C4-2B (cell line): ENCODE results near the gene SRCIN1.

Source experiments
- H3K27ac ChIP-seq: fragments of 450-650 bp; 2 replicates; pipeline ENCODE4 v1.5.1; 2017
- CTCF ChIP-seq: fragments of 450-650 bp; conservative IDR thresholded peaks from 2 replicates; pipeline ENCODE4 v1.5.1; 2017; ENCODE audit warnings: mild to moderate bottlenecking
- ZFX ChIP-seq: fragments of 450-650 bp; IDR thresholded peaks from 2 replicates; pipeline ENCODE4 v1.6.1; 2017

The SRCIN1 gene

GRCh38 chr17:38544839-38545209 lies 60.9 kb downstream of the SRCIN1 start:
- TF ChIP-seq CTCF (no peak), ZFX (no peak)
- H3K27ac ChIP-seq, result no peak overlapping the region

GRCh38 chr17:38544175-38544838 lies 61.4 kb downstream of the SRCIN1 start:
- TF ChIP-seq CTCF (no peak), ZFX (no peak)
- H3K27ac ChIP-seq, result no peak overlapping the region

DNA sequence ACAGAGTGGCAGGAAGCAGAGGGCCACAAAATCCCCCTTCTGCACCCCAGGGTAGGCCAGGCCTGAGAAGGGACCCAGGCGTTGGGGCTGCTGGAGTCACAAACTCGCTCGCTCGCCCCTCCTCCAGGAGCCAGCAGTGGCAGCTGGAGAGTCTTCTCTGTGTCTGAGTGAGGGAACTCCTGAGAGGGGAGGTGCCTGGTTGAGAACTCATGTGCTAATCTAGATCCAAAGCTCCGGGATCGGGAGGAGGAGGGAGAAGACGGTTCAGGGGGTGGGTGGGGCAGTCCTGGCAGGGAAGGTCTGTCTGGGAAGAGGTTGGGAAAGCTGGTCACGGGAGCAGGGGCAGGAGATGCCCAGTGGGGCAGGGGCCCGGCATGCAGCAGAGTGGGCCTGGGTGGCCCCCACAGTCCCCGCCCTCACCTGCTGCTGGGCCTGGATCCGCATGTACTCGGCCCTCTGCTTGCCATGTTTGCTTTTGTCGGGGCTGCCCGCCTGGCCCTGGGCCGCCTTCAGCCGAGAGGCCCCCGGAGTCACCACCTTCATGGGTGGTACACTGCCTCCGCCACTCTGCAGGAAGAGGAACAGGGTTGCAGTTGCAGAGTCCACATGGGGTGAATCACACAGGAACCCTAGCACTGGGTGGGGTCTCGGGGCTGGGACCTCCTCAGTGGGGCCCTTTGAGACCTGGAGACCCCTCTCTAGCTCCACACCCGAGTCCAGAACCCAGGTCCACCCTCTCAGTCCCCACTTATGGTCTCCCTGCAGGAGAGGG lies 62.2 kb downstream of the SRCIN1 start:
- no peak for TF ChIP-seq CTCF
- TF ChIP-seq ZFX, result no peak
- no peak overlapping the region for H3K27ac ChIP-seq

DNA sequence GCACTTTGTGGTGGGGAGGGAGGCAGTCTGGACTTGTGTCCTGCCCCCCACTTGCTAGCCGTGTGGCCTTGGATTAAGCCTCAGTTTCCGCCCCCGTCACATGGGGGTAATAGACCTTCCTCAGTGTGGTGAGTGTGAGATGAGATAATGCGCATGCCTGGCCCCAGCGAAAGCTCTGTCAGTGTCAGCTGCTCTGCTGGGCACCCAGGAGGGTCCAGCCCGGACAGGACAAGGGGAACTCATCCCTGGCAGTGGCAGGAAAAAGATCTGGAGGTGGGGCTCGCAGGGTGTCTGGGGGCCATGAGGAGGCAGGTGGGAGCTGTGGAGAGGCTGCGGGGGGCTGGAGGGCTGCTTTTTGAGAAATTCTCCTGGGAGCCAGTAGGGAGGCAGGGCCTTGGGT lies 63.5 kb downstream of the SRCIN1 start:
- H3K27ac ChIP-seq, result no peak overlapping the region
- TF ChIP-seq ZFX (no peak), CTCF (no peak)

DNA sequence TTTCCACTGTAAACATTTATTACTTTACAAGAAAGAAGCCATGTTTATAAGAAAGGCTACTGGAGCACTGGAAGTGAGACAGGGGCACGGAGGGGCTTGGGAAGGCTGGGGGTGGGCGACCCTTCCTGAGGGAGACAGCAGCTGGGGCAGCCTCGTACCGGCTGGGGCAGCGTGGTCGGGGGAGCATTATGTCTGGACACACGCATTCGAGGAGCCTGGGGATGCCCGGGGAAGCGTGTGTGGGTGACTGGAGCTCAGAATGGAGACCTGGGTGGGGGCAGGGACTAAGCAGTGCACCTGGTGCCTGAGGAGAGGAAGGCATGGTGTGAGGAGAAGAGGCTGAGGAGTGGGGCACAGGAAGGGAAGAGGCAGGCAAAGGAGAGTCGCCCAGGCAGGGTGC lies 64.5 kb downstream of the SRCIN1 start:
- H3K27ac ChIP-seq, result no peak overlapping the region
- TF ChIP-seq ZFX (no peak), CTCF (no peak)

DNA sequence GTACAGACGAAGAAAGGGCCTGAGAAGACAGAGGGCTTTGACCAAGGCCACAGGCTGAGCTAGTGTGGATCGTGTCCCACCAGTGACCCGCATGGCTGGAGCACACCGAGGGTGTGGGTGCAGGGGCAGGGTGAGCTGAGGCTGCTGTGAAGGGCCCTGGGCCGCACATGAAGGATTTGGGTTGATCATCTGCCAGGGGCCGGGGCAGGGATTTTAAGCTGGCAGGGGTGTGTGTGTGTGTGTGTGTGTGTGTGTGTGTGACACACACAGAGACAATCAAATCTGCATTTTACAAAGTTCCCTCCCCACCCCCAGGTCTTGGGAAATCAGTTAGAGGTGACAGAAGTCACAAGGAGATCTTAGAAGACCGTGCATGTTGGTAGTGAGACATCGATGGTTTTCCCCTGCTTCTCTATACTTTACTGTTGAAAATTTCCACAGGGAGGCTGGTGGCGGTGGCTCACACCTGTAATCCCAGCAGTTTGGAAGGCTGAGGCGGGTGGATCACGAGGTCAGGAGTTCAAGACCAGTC lies 65.2 kb downstream of the SRCIN1 start:
- TF ChIP-seq ZFX (no peak), CTCF (no peak)
- H3K27ac ChIP-seq, result no peak overlapping the region

DNA sequence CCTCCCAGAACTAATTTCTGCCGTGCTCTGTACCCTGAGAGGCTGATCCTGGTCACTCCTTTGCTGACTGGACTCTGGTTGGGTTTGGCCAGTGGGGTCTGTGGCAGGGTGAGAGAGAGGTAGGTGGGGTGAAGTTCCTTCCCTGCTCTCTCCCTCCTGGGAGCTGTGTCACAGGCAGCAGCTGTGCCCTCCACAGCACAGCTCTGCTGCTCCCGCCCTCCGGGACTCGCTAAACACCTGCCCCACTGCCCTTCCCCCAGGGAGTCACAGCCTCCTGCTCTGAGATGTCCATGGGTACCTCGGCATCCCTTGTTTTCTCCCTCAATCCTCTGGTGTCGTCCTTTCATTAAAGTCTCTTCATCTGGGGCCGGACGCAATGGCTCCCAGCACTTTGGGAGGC lies 66.4 kb downstream of the SRCIN1 start:
- no peak for TF ChIP-seq ZFX
- peak overlapping the region; percentile 48 for H3K27ac ChIP-seq

GRCh38 chr17:38538906-38539305 lies 66.8 kb downstream of the SRCIN1 start:
- no peak for TF ChIP-seq CTCF
- TF ChIP-seq ZFX, result no peak
- peak overlapping the region; percentile 48 for H3K27ac ChIP-seq
